MM.1S (cell line): Measurements from ENCODE around the gene CLSTN1.

Experiments used
- CTCF ChIP-seq: fragments of 300-600 bp; sonication (generic); IDR thresholded peaks from 2 replicates; pipeline ENCODE4 v1.5.1; 2016; ENCODE audit warnings: antibody characterized with exemption, low read length, mixed read lengths
- EZH2 ChIP-seq: fragments of 300-600 bp; sonication (generic); optimal IDR thresholded peaks from 2 replicates; pipeline ENCODE3; 2017; ENCODE audit warnings: low read depth, mild to moderate bottlenecking, antibody characterized with exemption, low read length, mixed read lengths

- TF ChIP-seq CTCF (no peak), EZH2 (no peak)
Observed at GRCh38 chr1:9688599-9688998, 135.2 kb downstream of the CLSTN1 start.
